K562 (cell line): Measurements from ENCODE around the gene DDHD1. TPM values are rescaled to one million over a fixed set of nuclear protein-coding genes. Genes with fewer than 3 reads are reported as not detected.

Experiments used
- CBX1 ChIP-seq: sonication (generic); IDR thresholded peaks from 2 replicates; pipeline ENCODE4 v1.6.1; 2016; ENCODE audit warnings: antibody characterized with exemption, low read depth, mild to moderate bottlenecking
- CSDE1 ChIP-seq, 2 experiments: fragments of 450-650 bp; IDR thresholded peaks; 2 replicates each; pipeline ENCODE4 v1.6.1; 2016; ENCODE audit warnings: mild to moderate bottlenecking in 1 of 2
- EP300 ChIP-seq: IDR thresholded peaks from 2 replicates; pipeline ENCODE4 v1.6.1; 2012; ENCODE audit warnings: low read length, improper control_type of control experiment
- FOXA1 ChIP-seq: fragments of 450-650 bp; IDR thresholded peaks from 2 replicates; pipeline ENCODE4 v1.6.1; 2016; ENCODE audit warnings: mild to moderate bottlenecking, borderline replicate concordance
- GATAD2A ChIP-seq: fragments of 450-650 bp; IDR thresholded peaks from 2 replicates; pipeline ENCODE4 v1.6.1; 2017
- HNRNPL ChIP-seq: fragments of 200-400 bp; formaldehyde crosslinking; IDR thresholded peaks from 2 replicates; pipeline ENCODE4 v1.6.1; 2017; ENCODE audit warnings: low read depth, mild to moderate bottlenecking, low read length
- KLF10 ChIP-seq: fragments of 250-450 bp; sonication (Bioruptor Pico); IDR thresholded peaks from 2 replicates; pipeline ENCODE4 v1.6.1; 2021; ENCODE audit warnings: matching md5 sums
- PHF21A ChIP-seq: fragments of 450-650 bp; IDR thresholded peaks from 2 replicates; pipeline ENCODE4 v1.6.1; 2017; ENCODE audit warnings: low read depth, borderline replicate concordance
- RBM15 ChIP-seq: fragments of 200-400 bp; formaldehyde crosslinking; IDR thresholded peaks from 2 replicates; pipeline ENCODE4 v1.6.1; 2018; ENCODE audit warnings: mild to moderate bottlenecking, low read length, moderate library complexity; ENCODE audit not compliant: insufficient read depth
- RFX7 ChIP-seq: fragments of 250-450 bp; sonication (Bioruptor Pico); IDR thresholded peaks from 2 replicates; pipeline ENCODE4 v1.5.1; 2021; ENCODE audit warnings: mild to moderate bottlenecking
- SFPQ ChIP-seq: fragments of 200-400 bp; formaldehyde crosslinking; IDR thresholded peaks from 2 replicates; pipeline ENCODE4 v1.6.1; 2017; ENCODE audit warnings: mild to moderate bottlenecking, low read depth, low read length, moderate library complexity
- ZNF778 ChIP-seq: fragments of 450-650 bp; formaldehyde crosslinking; IDR thresholded peaks from 2 replicates; pipeline ENCODE4 v1.4.0; 2020; ENCODE audit warnings: mild to moderate bottlenecking, moderate library complexity
- polyA plus RNA-seq, 8 experiments: library from polyadenylated mRNA; depleted of rRNA in 4 of 8; stranded (reverse) in 5 of 8; unstranded in 3 of 8; fragments of >200 nt; fragmentation: Nextera tagmentation in 2 of 8; fragmentation: Illumina TruSeq in 1 of 8; extraction: Ambion mirVana in 2 of 8; extraction: Trizol in 1 of 8; gene quantifications; 2 replicates each; pipeline versions ENCODE4 v1.2.1 to v1.2.3, GENCODE V29; 2011 to 2014; ENCODE audit warnings: inconsistent platforms in 1 of 8, missing spikeins in 1 of 8
- total RNA-seq, 7 experiments: library from RNA; depleted of rRNA in 6 of 7; stranded (reverse); fragments of >200 nt in 6 of 7; fragmentation: Illumina TruSeq in 2 of 7; extraction: Trizol in 2 of 7; gene quantifications; 2 replicates each; pipeline versions ENCODE4 v1.2.1 to v1.2.3, GENCODE V29; 2011 to 2021; ENCODE audit warnings: low replicate concordance in 1 of 7
- TF ChIP-seq, protein P1 (sequence below): fragments of 450-650 bp; IDR thresholded peaks from 2 replicates; pipeline ENCODE4 v1.6.1; 2016; ENCODE audit warnings: mild to moderate bottlenecking, moderate library complexity

Gene DDHD1
- total and polyA plus RNA-seq, 9 of the 15 experiments (the other 6 are each of a cell fraction or from before 2014, with no cell fraction given), result 1.2 to 12.3 (median 5.0) TPM

DNA sequence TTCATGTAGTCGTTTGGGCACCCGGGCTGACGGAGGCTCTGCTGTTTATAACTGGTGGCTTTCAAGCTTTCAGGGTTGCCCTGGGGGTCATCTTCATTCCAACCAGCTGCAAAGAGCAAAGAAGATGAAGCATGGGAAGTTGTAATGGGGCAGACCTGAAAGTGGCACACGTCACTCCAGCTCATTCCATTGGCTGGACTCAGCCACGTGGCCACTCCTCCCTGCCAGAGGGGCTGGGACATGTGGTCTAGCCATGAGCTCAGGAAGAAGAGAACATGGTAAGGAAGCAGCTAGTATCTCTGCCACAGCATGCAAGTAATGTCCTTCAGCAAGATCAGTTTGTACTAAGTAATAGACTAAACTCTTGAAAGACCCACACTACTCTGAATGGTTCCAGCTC lies 150.5 kb downstream of the DDHD1 start (continued):
- TF ChIP-seq, protein P1, sequence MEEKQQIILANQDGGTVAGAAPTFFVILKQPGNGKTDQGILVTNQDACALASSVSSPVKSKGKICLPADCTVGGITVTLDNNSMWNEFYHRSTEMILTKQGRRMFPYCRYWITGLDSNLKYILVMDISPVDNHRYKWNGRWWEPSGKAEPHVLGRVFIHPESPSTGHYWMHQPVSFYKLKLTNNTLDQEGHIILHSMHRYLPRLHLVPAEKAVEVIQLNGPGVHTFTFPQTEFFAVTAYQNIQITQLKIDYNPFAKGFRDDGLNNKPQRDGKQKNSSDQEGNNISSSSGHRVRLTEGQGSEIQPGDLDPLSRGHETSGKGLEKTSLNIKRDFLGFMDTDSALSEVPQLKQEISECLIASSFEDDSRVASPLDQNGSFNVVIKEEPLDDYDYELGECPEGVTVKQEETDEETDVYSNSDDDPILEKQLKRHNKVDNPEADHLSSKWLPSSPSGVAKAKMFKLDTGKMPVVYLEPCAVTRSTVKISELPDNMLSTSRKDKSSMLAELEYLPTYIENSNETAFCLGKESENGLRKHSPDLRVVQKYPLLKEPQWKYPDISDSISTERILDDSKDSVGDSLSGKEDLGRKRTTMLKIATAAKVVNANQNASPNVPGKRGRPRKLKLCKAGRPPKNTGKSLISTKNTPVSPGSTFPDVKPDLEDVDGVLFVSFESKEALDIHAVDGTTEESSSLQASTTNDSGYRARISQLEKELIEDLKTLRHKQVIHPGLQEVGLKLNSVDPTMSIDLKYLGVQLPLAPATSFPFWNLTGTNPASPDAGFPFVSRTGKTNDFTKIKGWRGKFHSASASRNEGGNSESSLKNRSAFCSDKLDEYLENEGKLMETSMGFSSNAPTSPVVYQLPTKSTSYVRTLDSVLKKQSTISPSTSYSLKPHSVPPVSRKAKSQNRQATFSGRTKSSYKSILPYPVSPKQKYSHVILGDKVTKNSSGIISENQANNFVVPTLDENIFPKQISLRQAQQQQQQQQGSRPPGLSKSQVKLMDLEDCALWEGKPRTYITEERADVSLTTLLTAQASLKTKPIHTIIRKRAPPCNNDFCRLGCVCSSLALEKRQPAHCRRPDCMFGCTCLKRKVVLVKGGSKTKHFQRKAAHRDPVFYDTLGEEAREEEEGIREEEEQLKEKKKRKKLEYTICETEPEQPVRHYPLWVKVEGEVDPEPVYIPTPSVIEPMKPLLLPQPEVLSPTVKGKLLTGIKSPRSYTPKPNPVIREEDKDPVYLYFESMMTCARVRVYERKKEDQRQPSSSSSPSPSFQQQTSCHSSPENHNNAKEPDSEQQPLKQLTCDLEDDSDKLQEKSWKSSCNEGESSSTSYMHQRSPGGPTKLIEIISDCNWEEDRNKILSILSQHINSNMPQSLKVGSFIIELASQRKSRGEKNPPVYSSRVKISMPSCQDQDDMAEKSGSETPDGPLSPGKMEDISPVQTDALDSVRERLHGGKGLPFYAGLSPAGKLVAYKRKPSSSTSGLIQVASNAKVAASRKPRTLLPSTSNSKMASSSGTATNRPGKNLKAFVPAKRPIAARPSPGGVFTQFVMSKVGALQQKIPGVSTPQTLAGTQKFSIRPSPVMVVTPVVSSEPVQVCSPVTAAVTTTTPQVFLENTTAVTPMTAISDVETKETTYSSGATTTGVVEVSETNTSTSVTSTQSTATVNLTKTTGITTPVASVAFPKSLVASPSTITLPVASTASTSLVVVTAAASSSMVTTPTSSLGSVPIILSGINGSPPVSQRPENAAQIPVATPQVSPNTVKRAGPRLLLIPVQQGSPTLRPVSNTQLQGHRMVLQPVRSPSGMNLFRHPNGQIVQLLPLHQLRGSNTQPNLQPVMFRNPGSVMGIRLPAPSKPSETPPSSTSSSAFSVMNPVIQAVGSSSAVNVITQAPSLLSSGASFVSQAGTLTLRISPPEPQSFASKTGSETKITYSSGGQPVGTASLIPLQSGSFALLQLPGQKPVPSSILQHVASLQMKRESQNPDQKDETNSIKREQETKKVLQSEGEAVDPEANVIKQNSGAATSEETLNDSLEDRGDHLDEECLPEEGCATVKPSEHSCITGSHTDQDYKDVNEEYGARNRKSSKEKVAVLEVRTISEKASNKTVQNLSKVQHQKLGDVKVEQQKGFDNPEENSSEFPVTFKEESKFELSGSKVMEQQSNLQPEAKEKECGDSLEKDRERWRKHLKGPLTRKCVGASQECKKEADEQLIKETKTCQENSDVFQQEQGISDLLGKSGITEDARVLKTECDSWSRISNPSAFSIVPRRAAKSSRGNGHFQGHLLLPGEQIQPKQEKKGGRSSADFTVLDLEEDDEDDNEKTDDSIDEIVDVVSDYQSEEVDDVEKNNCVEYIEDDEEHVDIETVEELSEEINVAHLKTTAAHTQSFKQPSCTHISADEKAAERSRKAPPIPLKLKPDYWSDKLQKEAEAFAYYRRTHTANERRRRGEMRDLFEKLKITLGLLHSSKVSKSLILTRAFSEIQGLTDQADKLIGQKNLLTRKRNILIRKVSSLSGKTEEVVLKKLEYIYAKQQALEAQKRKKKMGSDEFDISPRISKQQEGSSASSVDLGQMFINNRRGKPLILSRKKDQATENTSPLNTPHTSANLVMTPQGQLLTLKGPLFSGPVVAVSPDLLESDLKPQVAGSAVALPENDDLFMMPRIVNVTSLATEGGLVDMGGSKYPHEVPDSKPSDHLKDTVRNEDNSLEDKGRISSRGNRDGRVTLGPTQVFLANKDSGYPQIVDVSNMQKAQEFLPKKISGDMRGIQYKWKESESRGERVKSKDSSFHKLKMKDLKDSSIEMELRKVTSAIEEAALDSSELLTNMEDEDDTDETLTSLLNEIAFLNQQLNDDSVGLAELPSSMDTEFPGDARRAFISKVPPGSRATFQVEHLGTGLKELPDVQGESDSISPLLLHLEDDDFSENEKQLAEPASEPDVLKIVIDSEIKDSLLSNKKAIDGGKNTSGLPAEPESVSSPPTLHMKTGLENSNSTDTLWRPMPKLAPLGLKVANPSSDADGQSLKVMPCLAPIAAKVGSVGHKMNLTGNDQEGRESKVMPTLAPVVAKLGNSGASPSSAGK, result peak; percentile 74
- no peak for TF ChIP-seq EP300
- no peak for TF ChIP-seq KLF10 (CRISPR knock-in tag)
- no peak for TF ChIP-seq RFX7 (CRISPR knock-in tag)
- no peak for TF ChIP-seq PHF21A
- TF ChIP-seq HNRNPL, result no peak
- TF ChIP-seq RBM15, result no peak
- TF ChIP-seq GATAD2A, result no peak
- TF ChIP-seq SFPQ, result no peak
- no peak for TF ChIP-seq ZNF778
- no peak for TF ChIP-seq FOXA1
- no peak for TF ChIP-seq CSDE1 (IDR thresholded peaks at IDR 0.05)
- no peak for TF ChIP-seq CBX1
